Tibial nerve (tissue), 4 donors: ENCODE results near the gene MIOS.

Experiments used
- CTCF ChIP-seq, 5 experiments: fragments of 200-600 bp in 3 of 5; fragments of 450-650 bp in 2 of 5; sonication (generic) in 3 of 5; IDR thresholded peaks; one replicate each; pipeline ENCODE4 v1.5.1; 2016 to 2019; ENCODE audit warnings: antibody characterized with exemption in 5 of 5, mild to moderate bottlenecking in 3 of 5, moderate library complexity in 2 of 5
- EP300 ChIP-seq, 2 donors: sonication (generic); formaldehyde crosslinking; IDR thresholded peaks; one replicate each; pipeline ENCODE4 v1.6.1; 2017; ENCODE audit warnings: antibody characterized with exemption in 2 of 2, mild to moderate bottlenecking in 1 of 2
- POLR2A ChIP-seq, 2 donors: fragments of 450-650 bp; IDR thresholded peaks; one replicate each; pipeline ENCODE4 v1.6.1; 2017; ENCODE audit warnings: antibody characterized with exemption in 2 of 2, mild to moderate bottlenecking in 2 of 2, moderate library complexity in 2 of 2

- TF ChIP-seq CTCF (IDR thresholded peaks at IDR 0.05) (peak in 2 of 5 experiments; percentile 26 to 42), POLR2A (IDR thresholded peaks at IDR 0.05) (no peak), EP300 (IDR thresholded peaks at IDR 0.05) (no peak)
Measured at GRCh38 chr7:7595451-7595850, 28.8 kb downstream of the MIOS start.
